ENCODE measurements around the gene CRY2.

Gene CRY2

DNA sequence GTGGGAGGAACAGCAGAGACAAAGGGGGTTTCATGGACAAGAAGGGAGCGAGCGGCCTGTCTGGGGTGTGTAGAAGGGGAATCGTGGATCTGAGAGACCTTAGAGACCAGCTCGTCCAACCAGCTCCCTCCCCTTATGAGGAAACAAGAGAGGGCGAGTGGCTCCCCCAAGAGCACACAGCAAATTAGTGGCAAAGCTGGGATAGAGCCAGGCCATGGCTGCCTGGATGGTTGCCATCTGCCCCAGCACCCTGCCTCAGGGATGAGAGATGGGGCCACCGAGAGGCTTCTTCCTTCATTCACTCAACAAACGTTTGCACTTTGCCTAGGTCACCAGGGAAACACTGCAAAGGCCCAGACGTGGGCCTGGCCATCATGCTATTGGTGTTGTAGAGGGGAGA, 42.3 kb downstream of the CRY2 start:
- FAIRE-seq (no peak), DNase-seq (ENCODE audit: insufficient read length, low spot score) (no peak)
- TF ChIP-seq, protein P1, sequence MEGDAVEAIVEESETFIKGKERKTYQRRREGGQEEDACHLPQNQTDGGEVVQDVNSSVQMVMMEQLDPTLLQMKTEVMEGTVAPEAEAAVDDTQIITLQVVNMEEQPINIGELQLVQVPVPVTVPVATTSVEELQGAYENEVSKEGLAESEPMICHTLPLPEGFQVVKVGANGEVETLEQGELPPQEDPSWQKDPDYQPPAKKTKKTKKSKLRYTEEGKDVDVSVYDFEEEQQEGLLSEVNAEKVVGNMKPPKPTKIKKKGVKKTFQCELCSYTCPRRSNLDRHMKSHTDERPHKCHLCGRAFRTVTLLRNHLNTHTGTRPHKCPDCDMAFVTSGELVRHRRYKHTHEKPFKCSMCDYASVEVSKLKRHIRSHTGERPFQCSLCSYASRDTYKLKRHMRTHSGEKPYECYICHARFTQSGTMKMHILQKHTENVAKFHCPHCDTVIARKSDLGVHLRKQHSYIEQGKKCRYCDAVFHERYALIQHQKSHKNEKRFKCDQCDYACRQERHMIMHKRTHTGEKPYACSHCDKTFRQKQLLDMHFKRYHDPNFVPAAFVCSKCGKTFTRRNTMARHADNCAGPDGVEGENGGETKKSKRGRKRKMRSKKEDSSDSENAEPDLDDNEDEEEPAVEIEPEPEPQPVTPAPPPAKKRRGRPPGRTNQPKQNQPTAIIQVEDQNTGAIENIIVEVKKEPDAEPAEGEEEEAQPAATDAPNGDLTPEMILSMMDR (IDR thresholded peaks at IDR 0.05; ENCODE audit: insufficient read depth, missing control alignments) = no peak

DNA sequence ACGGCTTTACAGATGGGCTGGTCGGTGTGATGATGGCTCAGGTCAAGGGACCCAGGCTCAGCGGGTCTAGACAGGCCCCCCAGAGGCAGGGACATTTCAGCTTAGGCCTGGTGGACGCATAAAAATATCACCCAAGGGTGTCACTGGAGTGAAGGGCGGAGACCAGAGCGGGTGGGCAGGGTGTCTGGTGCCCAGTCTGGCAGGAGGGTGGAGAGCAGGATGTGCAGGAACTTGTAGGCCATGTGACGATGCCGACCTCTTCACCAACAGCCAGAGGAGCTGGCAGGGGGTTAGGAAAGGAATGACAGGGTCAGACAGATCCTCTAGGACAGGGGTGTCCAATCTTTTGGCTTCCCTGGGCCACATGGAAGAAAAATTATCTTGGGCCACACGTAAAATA, 42.7 kb downstream of the CRY2 start:
- TF ChIP-seq, protein P1 (IDR thresholded peaks at IDR 0.05; ENCODE audit: insufficient read depth, missing control alignments) = no peak
- FAIRE-seq (no peak), DNase-seq (ENCODE audit: insufficient read length, low spot score) (no peak)

DNA sequence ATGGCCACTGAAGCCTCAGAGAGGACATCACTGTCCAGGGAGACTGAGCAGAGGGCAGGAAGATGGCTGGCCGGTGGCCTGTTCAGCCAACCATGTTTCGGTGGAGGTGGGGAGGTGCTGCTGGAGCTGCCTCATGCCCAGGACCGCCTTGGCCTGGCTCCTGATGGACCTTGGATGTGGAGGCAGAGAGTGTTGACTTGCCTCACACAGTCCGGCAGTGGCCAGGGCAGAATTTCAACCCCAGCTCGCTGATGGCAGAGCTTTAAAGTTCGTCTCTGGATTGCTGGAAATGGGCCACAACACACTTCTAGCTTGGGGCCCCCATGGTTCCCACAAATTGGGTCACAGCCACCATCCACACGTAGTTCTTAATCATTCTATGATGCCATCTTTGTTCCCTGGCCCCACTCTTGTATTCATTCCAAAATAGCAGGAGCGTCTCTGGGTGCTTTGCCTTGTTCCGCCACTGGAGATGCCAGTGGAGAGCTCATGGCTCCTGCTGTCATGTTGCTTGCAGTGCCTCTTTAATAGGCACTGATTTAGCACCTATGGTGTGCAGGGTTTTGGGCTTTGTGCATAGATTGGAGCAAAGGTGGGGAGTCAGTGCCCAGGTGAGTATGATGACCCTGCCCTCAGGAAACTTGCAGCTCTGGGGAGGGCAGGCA, 43.7 kb downstream of the CRY2 start:
- DNase-seq (ENCODE audit: insufficient read length, low spot score) = no peak
- no peak for FAIRE-seq
- TF ChIP-seq, protein P1 (IDR thresholded peaks at IDR 0.05; ENCODE audit: insufficient read depth, missing control alignments) = no peak

DNA sequence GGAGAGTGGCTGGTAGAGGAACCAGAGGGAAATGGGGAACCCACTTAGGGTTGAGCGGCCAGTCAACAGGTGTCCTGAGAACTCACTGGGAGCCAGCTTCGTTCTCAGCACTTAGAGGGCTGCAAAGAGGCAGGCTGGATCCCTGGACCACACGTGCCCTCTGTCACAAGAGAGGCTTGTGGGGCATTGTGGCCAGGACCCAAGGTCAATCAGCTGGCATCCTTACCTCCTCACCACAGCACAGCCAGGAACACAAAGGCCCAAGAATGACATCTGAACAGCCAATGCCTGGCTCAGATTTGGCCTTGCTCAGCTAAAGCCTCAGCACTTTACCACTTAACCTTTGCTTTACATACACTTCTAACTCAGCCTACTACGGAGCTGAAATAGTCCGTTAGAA, 45.6 kb downstream of the CRY2 start:
- TF ChIP-seq, protein P1 (IDR thresholded peaks at IDR 0.05; ENCODE audit: insufficient read depth, missing control alignments) = no peak
- no peak for FAIRE-seq
- no peak for DNase-seq (ENCODE audit: insufficient read length, low spot score)

DNA sequence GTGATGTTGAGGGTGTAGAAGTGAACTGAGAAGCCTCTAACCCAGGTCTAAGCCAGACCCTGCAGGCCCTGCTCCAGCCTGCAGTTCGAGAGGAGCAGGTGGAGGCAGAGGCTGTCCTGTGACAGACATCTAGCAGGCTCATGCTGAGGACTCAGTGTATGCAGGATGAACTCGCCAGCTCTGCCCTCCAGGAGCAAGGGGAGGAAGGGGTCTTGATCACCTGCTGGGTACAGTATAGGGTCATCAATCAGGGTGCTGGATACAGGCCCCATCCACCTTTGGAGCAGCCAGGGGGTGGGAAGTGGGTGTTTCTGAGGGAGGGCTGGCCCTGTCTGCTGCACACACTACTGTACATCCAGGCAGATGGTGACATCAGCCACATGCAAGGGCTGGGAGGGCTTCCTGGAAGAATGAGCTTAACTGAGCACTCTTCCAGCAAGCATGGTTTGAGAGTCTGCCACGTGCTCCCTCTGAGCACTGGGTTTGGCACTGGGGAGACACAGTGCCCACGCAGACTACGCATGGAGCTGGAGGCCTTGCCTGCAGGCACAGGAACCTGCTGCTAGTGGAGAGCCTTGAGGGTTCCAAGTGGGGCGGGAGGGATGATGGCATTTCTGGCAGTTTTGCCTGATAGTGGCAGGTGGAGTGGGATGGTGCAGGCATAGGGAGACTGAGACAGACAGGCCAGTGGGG, 47.4 kb downstream of the CRY2 start:
- TF ChIP-seq, protein P1 (IDR thresholded peaks at IDR 0.05; ENCODE audit: insufficient read depth, missing control alignments) = no peak
- DNase-seq (ENCODE audit: insufficient read length, low spot score) (no peak), FAIRE-seq (no peak)

DNA sequence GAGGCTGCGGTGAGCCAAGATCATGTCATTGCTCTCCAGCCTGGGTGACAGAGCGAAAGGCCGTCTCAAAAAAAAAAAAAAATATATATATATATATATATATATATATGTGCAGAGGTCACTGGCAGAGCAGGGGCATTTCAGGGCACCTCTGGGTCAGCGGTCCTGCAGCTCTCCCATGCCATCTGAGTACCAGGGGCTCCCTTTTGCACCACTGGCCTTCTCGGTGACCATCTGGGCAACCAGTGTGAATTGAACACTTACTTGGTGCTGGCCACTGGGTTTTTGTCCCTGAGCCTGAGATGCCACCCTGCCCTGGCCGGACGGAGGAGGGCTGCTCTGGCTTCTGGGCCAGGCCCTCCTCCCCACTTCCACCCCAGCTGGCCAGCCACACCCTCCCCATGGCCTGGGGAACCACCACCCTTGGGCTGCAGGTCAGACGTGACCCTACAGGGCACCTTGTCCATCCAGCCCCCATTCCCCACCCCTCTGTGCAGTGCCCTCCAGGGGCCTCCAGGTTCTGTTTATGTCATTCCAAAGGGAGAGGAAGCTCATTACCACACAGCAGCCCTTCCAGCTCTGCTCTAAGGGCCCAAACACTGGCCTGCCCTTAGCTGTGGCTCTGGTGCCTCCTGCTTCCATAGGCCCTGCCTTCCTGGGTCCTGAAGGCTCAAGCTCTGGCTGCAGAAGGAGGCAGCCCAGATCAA, 48.4 kb downstream of the CRY2 start:
- FAIRE-seq (no peak), DNase-seq (ENCODE audit: insufficient read length, low spot score) (no peak)
- TF ChIP-seq, protein P1 (IDR thresholded peaks at IDR 0.05; ENCODE audit: insufficient read depth, missing control alignments) = no peak
